HG03521 (cell line): ENCODE data around the gene LGR6.

Experiments
- ATAC-seq: cut with Tn5 transposase; IDR thresholded peaks from one replicate; pipeline ENCODE4 v1.9.1; 2021; ENCODE audit warnings: mild to moderate bottlenecking, moderate library complexity; ENCODE audit not compliant: unreplicated experiment

LGR6 gene

GRCh38 chr1:202215472-202216130 lies 22.0 kb downstream of the LGR6 start:
- no peak for ATAC-seq

GRCh38 chr1:202216691-202217090 lies 23.1 kb downstream of the LGR6 start:
- ATAC-seq = no peak

GRCh38 chr1:202217516-202217915 lies 23.9 kb downstream of the LGR6 start:
- ATAC-seq = no peak

GRCh38 chr1:202217951-202218350 lies 24.4 kb downstream of the LGR6 start:
- no peak for ATAC-seq

GRCh38 chr1:202220733-202221132 lies 27.1 kb downstream of the LGR6 start:
- ATAC-seq = no peak

- no peak for ATAC-seq
Measured at GRCh38 chr1:202221911-202222909, 28.6 kb downstream of the LGR6 start.

- no peak for ATAC-seq
Measured at GRCh38 chr1:202223121-202223860, 29.7 kb downstream of the LGR6 start.

- ATAC-seq = no peak
Measured at GRCh38 chr1:202224453-202224852, 30.9 kb downstream of the LGR6 start.

- ATAC-seq = no peak
Measured at GRCh38 chr1:202225131-202225530, 31.5 kb downstream of the LGR6 start.

GRCh38 chr1:202227053-202227672 lies 33.6 kb downstream of the LGR6 start:
- ATAC-seq = no peak

- no peak for ATAC-seq
Measured at GRCh38 chr1:202227997-202228401, 34.4 kb downstream of the LGR6 start.

- ATAC-seq = no peak
Measured at GRCh38 chr1:202228484-202229122, 35.0 kb downstream of the LGR6 start.

- ATAC-seq = no peak
Measured at GRCh38 chr1:202229376-202229775, 35.8 kb downstream of the LGR6 start.

- no peak for ATAC-seq
Measured at GRCh38 chr1:202230061-202230938, 36.7 kb downstream of the LGR6 start.

GRCh38 chr1:202230939-202231645 lies 37.5 kb downstream of the LGR6 start:
- no peak for ATAC-seq

- no peak for ATAC-seq
Measured at GRCh38 chr1:202233171-202233570, 39.6 kb downstream of the LGR6 start.

GRCh38 chr1:202233804-202234203 lies 40.2 kb downstream of the LGR6 start:
- no peak for ATAC-seq

GRCh38 chr1:202234331-202235002 lies 40.9 kb downstream of the LGR6 start:
- no peak for ATAC-seq
